GM13977 (cell line): Measurements from ENCODE around the gene UBE2V1.

Source experiments
- DNase-seq: peaks from one replicate; pipeline ENCODE4 v3.0.0; 2012; ENCODE audit warnings: low spot score
- CTCF ChIP-seq: IDR thresholded peaks from 2 replicates; pipeline ENCODE4 v1.5.1; 2012; ENCODE audit warnings: mild to moderate bottlenecking, control low read depth; ENCODE audit not compliant: insufficient read depth; ENCODE audit errors: extremely low read depth, missing control alignments
- in situ Hi-C: fragments of 300-500 bp; cut with MboI; formaldehyde crosslinking; loops from one replicate; pipeline ENCODE4 v1.12.0; 2022; ENCODE audit warnings: low sequenced_read_pairs, low pct_unique_long_range_greater_than_20kb, mixed read lengths, inconsistent platforms; ENCODE audit not compliant: unreplicated experiment

The UBE2V1 gene

GRCh38 chr20:50115041-50115512 is 2.1 kb upstream of the UBE2V1 start:
- TF ChIP-seq CTCF = no peak
- DNase-seq = no peak
- in situ Hi-C loops = no loop called here

GRCh38 chr20:50113420-50114224 is 672 bp upstream of the UBE2V1 start:
- TF ChIP-seq CTCF = no peak
- DNase-seq = no peak
- in situ Hi-C loops = no loop called here

- in situ Hi-C loops = no loop called here
- DNase-seq = no peak
- no peak for TF ChIP-seq CTCF
Measured at GRCh38 chr20:50111829-50112495, 988 bp downstream of the UBE2V1 start.

- in situ Hi-C loops = no loop called here
- TF ChIP-seq CTCF = no peak
- DNase-seq = no peak
Measured at GRCh38 chr20:50111120-50111828, 1.7 kb downstream of the UBE2V1 start.

- peak; percentile 69 for DNase-seq
- in situ Hi-C loops = no loop called here
- no peak for TF ChIP-seq CTCF
Measured at GRCh38 chr20:50110141-50111047, 2.6 kb downstream of the UBE2V1 start.

GRCh38 chr20:50108556-50109235 is 4.3 kb downstream of the UBE2V1 start:
- in situ Hi-C loops = no loop called here
- no peak for DNase-seq
- no peak for TF ChIP-seq CTCF
